ENCODE data around the gene RLN3. TPM values are rescaled to one million over a fixed set of nuclear protein-coding genes. Genes with fewer than 3 reads are reported as not detected.

The RLN3 gene
- total RNA-seq, 1 experiment from 2014 or later = not detected

DNA sequence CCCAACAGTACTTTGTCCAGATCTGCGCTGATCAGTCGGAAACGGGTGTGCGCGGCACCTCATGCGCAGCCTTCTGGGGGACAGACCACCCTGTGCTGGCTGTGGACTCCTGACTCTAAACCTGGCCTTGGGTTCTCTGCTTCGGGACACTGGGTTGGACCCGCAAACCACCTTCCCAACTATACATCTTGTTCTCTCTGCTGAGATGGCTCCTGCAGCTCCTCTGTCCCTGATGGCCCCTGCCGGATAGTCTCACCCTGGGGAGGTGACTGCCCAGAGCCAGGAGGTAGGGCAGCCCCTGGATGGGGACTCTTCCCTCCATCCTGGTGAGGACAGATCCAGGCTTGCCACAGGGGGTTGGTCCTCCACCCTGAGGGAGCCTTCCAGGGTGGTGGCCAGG, 45.2 kb upstream of the RLN3 start:
- DNase-seq (no peak), ATAC-seq (no peak)
- BruUV-seq (replicated peaks) = no TSS peak
- H3K27ac ChIP-seq (ENCODE audit: low read length) = no peak overlapping the region
- no peak overlapping the region for H3K4me3 ChIP-seq (ENCODE audit: low read length)
- no peaks in the 10 kb centered on the region; the same call in 1 of the 2 replicates for H3K36me3 ChIP-seq (ENCODE audit: low read depth, low read length)
- no peaks in the 10 kb centered on the region for H3K27me3 ChIP-seq (ENCODE audit: low read length)
- no peaks in the 10 kb centered on the region for H3K9me3 ChIP-seq (ENCODE audit: low read length)
- no peaks in the 10 kb centered on the region for H3F3A ChIP-seq (ENCODE audit: low read length, unreplicated experiment)
- no peaks in the 10 kb centered on the region for H4K20me1 ChIP-seq (ENCODE audit: low read length)
- no peaks in the 10 kb centered on the region for H3K4me1 ChIP-seq (ENCODE audit: insufficient read depth, low read length)
- ChIA-PET CTCF (no interaction called here), POLR2A (ENCODE audit: unreplicated experiment) (no interaction called here)
- no peak overlapping the region for H3K4me2 ChIP-seq (ENCODE audit: low read length)
- no peaks in the 10 kb centered on the region for H3K79me2 ChIP-seq (ENCODE audit: low read length)
- no peak overlapping the region for H3K9ac ChIP-seq (ENCODE audit: low read length)
- TF ChIP-seq, protein P1, sequence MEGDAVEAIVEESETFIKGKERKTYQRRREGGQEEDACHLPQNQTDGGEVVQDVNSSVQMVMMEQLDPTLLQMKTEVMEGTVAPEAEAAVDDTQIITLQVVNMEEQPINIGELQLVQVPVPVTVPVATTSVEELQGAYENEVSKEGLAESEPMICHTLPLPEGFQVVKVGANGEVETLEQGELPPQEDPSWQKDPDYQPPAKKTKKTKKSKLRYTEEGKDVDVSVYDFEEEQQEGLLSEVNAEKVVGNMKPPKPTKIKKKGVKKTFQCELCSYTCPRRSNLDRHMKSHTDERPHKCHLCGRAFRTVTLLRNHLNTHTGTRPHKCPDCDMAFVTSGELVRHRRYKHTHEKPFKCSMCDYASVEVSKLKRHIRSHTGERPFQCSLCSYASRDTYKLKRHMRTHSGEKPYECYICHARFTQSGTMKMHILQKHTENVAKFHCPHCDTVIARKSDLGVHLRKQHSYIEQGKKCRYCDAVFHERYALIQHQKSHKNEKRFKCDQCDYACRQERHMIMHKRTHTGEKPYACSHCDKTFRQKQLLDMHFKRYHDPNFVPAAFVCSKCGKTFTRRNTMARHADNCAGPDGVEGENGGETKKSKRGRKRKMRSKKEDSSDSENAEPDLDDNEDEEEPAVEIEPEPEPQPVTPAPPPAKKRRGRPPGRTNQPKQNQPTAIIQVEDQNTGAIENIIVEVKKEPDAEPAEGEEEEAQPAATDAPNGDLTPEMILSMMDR (conservative IDR thresholded peaks at IDR 0.05; ENCODE audit: low read depth, low read length) = no peak
- TF ChIP-seq EZH2 (IDR thresholded peaks at IDR 0.05; ENCODE audit: low read length, unreplicated experiment) (no peak), EZH2phosphoT487 (IDR thresholded peaks at IDR 0.05; ENCODE audit: borderline replicate concordance, low read length) (no peak)
- intact Hi-C loops (cut with micrococcal nuclease) = no loop called here
- H2AFZ ChIP-seq (ENCODE audit: low read length) = no peak overlapping the region
- no peaks in the 10 kb centered on the region for H3K9me2 ChIP-seq (replicated peaks; ENCODE audit: low read length)

DNA sequence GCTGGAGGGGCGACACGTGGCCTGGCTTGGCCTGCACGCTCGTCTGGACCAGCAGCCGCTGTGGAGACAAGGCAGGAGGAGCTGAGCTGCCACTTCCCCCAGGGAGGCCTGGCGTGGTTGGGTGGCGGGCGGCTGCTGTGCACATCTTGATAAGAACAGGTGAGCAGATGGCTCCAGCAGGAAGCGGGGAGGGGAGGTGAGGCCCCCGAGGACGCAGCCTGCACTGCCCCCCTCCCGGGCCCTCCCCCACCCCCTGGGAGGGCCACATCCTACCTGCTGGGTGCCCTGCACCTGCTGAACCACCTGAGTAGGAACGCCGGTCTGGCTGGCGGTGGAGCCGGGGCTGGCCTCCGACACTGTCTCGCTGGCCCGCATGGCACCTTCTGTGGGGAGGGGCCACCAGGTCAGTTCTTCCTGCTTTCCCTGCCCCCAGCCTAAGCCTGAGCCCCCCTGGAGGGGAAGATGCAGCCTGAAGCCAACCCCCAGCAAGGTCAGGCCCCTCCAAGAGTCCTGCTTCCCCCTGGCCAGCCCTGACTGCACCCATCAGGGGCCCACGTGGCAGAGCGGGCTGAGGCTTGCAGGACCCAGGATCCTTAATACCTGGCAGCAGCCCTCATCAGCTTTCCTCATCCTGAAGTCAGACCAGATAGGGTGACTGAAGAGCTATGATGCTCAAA, 44.6 kb upstream of the RLN3 start:
- Histone ChIP-seq H3K9ac (ENCODE audit: low read length) (no peak overlapping the region), H3K27ac (ENCODE audit: low read length) (no peak overlapping the region), H3K9me2 (replicated peaks; ENCODE audit: low read length) (no peaks in the 10 kb centered on the region), H3F3A (ENCODE audit: low read length, unreplicated experiment) (no peaks in the 10 kb centered on the region), H3K79me2 (ENCODE audit: low read length) (no peaks in the 10 kb centered on the region), H4K20me1 (ENCODE audit: low read length) (no peaks in the 10 kb centered on the region), H3K36me3 (ENCODE audit: low read depth, low read length) (no peaks in the 10 kb centered on the region; the same call in 1 of the 2 replicates), H3K4me1 (ENCODE audit: insufficient read depth, low read length) (no peaks in the 10 kb centered on the region), H3K27me3 (ENCODE audit: low read length) (no peaks in the 10 kb centered on the region), H2AFZ (ENCODE audit: low read length) (no peak overlapping the region), H3K4me2 (ENCODE audit: low read length) (no peak overlapping the region), H3K4me3 (ENCODE audit: low read length) (no peak overlapping the region), H3K9me3 (ENCODE audit: low read length) (no peaks in the 10 kb centered on the region)
- DNase-seq (no peak), ATAC-seq (no peak)
- ChIA-PET CTCF (no interaction called here), POLR2A (ENCODE audit: unreplicated experiment) (no interaction called here)
- intact Hi-C loops (cut with micrococcal nuclease) = no loop called here
- no peak for TF ChIP-seq EZH2phosphoT487 (IDR thresholded peaks at IDR 0.05; ENCODE audit: borderline replicate concordance, low read length)
- TF ChIP-seq, protein P1 (conservative IDR thresholded peaks at IDR 0.05; ENCODE audit: low read depth, low read length) = no peak
- TF ChIP-seq EZH2 (IDR thresholded peaks at IDR 0.05; ENCODE audit: low read length, unreplicated experiment) = no peak
- BruUV-seq (replicated peaks) = no TSS peak

DNA sequence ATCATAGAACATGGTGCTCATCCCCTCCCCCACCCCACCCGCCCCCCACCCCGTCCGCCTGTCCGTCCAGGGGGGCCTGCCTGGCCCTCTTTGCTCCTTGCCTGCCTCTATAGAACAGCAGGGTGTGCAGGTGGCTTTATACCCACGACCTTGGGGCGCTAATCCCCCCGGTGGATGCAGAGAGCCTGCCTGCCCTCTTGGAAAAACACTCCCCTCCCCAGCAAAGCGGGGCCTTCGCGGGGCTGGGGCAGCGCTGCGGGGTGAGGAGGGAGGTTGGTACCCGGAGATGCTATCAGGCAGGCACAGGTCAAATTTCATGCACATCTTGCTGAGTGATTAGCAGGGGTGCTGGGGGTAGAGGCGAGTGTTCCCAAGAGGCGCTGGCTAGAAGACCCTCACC, 43.8 kb upstream of the RLN3 start:
- Histone ChIP-seq H3K27me3 (ENCODE audit: low read length) (no peaks in the 10 kb centered on the region), H3K9me2 (replicated peaks; ENCODE audit: low read length) (no peaks in the 10 kb centered on the region), H3F3A (ENCODE audit: low read length, unreplicated experiment) (no peaks in the 10 kb centered on the region), H2AFZ (ENCODE audit: low read length) (no peak overlapping the region), H3K79me2 (ENCODE audit: low read length) (no peaks in the 10 kb centered on the region), H3K9me3 (ENCODE audit: low read length) (no peaks in the 10 kb centered on the region), H3K36me3 (ENCODE audit: low read depth, low read length) (no peaks in the 10 kb centered on the region; the same call in 1 of the 2 replicates), H3K4me1 (ENCODE audit: insufficient read depth, low read length) (no peaks in the 10 kb centered on the region), H3K4me3 (ENCODE audit: low read length) (no peak overlapping the region), H3K4me2 (ENCODE audit: low read length) (no peak overlapping the region), H3K9ac (ENCODE audit: low read length) (no peak overlapping the region), H4K20me1 (ENCODE audit: low read length) (no peaks in the 10 kb centered on the region), H3K27ac (ENCODE audit: low read length) (no peak overlapping the region)
- POLR2A ChIA-PET (ENCODE audit: unreplicated experiment) = no interaction called here
- DNase-seq (no peak), ATAC-seq (no peak)
- CTCF ChIA-PET = no interaction called here
- BruUV-seq (replicated peaks) = no TSS peak
- TF ChIP-seq EZH2 (IDR thresholded peaks at IDR 0.05; ENCODE audit: low read length, unreplicated experiment) = no peak
- TF ChIP-seq, protein P1 (conservative IDR thresholded peaks at IDR 0.05; ENCODE audit: low read depth, low read length) = no peak
- TF ChIP-seq EZH2phosphoT487 (IDR thresholded peaks at IDR 0.05; ENCODE audit: borderline replicate concordance, low read length) = no peak
- intact Hi-C loops (cut with micrococcal nuclease) = no loop called here

All from PC-3 (cell line).